ENCODE measurements around the gene ANXA6.

DNA sequence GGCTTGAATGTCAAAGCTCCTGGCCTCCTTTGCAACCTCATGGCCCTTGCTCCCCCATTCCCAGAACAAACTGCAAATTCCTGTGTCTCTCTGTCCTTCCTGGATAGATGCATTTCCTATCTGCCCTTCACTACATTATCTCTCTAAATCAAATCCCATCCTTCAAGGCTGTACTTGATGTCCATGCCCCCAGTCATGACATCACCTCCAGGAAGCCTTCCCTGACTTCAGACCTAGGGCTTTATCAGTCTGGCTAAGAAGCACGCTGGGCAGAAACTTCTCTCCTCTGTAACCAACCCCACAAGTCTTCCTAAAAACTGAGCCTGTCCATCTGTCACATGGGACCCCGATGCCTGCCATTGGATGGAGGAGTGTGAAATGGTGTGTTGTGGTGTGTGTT, 51.1 kb downstream of the ANXA6 start:
- TF ChIP-seq, protein P1, sequence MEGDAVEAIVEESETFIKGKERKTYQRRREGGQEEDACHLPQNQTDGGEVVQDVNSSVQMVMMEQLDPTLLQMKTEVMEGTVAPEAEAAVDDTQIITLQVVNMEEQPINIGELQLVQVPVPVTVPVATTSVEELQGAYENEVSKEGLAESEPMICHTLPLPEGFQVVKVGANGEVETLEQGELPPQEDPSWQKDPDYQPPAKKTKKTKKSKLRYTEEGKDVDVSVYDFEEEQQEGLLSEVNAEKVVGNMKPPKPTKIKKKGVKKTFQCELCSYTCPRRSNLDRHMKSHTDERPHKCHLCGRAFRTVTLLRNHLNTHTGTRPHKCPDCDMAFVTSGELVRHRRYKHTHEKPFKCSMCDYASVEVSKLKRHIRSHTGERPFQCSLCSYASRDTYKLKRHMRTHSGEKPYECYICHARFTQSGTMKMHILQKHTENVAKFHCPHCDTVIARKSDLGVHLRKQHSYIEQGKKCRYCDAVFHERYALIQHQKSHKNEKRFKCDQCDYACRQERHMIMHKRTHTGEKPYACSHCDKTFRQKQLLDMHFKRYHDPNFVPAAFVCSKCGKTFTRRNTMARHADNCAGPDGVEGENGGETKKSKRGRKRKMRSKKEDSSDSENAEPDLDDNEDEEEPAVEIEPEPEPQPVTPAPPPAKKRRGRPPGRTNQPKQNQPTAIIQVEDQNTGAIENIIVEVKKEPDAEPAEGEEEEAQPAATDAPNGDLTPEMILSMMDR (IDR thresholded peaks at IDR 0.05) = no peak
- TF ChIP-seq EZH2 (IDR thresholded peaks at IDR 0.05; ENCODE audit: borderline replicate concordance, insufficient read depth, low read depth, low read length, poor library complexity, severe bottlenecking) = no peak

All from B cell (primary cell).